Effector memory CD4-positive, alpha-beta T cell (primary cell): Measurements from ENCODE around the gene NCOA5.

Experiments
- DNase-seq, 3 donors: peaks; one replicate each; pipeline ENCODE4 v3.0.0-alpha.2; 2020
- H3K27ac ChIP-seq: 2 replicates; pipeline ENCODE4 v1.7.0; 2013; ENCODE audit warnings: mild to moderate bottlenecking, low read length, moderate library complexity; ENCODE audit not compliant: insufficient read depth, poor library complexity, severe bottlenecking
- H3K27me3 ChIP-seq: replicated peaks from 2 replicates; pipeline ENCODE4 v1.7.0; 2013; ENCODE audit warnings: mild to moderate bottlenecking, low read length; ENCODE audit not compliant: insufficient read depth, control insufficient read depth, poor library complexity, severe bottlenecking
- H3K36me3 ChIP-seq: 2 replicates; pipeline ENCODE4 v1.7.0; 2013; ENCODE audit warnings: mild to moderate bottlenecking, low read length, moderate library complexity; ENCODE audit not compliant: control insufficient read depth, insufficient read depth
- H3K4me1 ChIP-seq: 2 replicates; pipeline ENCODE4 v1.7.0; 2013; ENCODE audit warnings: low read length, mild to moderate bottlenecking; ENCODE audit not compliant: control insufficient read depth, insufficient read depth, poor library complexity, severe bottlenecking
- H3K4me3 ChIP-seq: 2 replicates; pipeline ENCODE4 v1.7.0; 2013; ENCODE audit warnings: low read length, low read depth, mild to moderate bottlenecking; ENCODE audit not compliant: insufficient read depth, poor library complexity, severe bottlenecking
- H3K9me3 ChIP-seq: 2 replicates; pipeline ENCODE4 v1.7.0; 2013; ENCODE audit warnings: mild to moderate bottlenecking, low read length, moderate library complexity; ENCODE audit not compliant: control insufficient read depth

NCOA5 gene

DNA sequence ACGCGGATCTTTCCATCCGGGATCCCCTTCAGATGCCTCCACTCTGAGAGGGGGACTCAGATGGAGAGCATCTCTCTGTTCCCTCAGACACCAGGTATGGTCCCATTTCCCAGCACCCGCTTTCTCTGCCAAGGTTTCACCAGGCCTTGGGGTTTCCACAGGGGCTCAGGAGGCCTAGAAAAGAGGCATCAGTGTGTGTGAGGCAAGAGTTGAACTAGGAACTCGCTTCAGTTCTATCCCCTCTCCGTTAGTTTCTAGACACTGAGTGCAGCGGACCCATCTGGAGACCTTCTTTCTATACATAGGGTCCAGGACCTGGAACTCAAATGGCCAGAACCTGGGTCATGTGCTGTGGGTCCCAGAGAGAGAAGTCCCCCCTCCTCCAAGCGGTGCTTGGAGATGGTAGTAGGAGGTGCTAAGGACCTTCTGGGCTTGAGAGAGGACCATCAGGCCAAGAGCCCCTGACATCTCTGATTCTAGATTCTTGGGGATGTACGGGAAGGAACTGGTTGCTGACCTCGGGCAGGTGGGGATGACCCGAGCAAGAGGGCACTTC, 58.7 kb downstream of the NCOA5 start:
- Histone ChIP-seq H3K4me1 (no peaks in the 10 kb centered on the region), H3K9me3 (no peaks in the 10 kb centered on the region), H3K36me3 (no peaks in the 10 kb centered on the region), H3K4me3 (no peak overlapping the region), H3K27ac (no peak overlapping the region), H3K27me3 (peaks cover 47% of the 10 kb centered on the region)
- no peak for DNase-seq

DNA sequence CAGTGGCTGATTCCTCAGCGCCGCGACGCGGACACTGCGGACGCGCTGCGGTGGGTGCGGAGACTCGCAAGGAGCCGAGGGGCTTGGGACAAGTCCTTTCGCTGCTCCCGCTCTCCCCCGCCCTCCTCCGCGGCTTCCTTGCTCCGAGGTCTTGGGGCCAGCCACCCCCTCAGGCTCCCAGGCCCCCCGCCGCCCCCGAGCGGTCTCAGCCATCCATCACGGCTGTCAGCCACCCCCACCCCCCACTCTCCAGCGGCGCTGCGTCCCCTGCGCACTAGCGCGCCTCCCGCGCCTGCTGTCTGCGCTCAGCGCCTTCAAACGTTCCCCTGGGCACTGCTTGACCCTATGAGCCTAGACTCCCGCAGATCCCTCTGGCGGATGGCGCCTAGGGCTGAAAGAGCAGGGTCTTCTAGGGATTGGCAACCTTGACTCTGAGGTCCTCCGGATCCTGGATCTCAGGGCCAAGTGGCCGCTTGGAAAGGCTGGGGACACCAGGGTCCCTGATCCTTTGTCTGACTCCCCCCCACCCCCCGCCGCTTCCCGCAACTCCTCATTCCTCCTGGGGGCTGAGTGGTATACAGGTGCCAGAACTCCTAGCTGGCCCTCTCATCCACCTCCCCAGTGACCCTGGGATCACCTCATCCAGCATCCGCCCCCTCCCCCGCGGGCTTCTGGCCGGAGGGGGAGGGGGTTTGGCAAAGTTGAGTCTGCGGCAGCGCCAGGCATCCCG, 59.3 kb downstream of the NCOA5 start:
- no peak for DNase-seq
- Histone ChIP-seq H3K27ac (no peak overlapping the region), H3K27me3 (peaks cover 47% of the 10 kb centered on the region), H3K9me3 (no peaks in the 10 kb centered on the region), H3K4me1 (no peaks in the 10 kb centered on the region), H3K4me3 (no peak overlapping the region), H3K36me3 (no peaks in the 10 kb centered on the region)

DNA sequence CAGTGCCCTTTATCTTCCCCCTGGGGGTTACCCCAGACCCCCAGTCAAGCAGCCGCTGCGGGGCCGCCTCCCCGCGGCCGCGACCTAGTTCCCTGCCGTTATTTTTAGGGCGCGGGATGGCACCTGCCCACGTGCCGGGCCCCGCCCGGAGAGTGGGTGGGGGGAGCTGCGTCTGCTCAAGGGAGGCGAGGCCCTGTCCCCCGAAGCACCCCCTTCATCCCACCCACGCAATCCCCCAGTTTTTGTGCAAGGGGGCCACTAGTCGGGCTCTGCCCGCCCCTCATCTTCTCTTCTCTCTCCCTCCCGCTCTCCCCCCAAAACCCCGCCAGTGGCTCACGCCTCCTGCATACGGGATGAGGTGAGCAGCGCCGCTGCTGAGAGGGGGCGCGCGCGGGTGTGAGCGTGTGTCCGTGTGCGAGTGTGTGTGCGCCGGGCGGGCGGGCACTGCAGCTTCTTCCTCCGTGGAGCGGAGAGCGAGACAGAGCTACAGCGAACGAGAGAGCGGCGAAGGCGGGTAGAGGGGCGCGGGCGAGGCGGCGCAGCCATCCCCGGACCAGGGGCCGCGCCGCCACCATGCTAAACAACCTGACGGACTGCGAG, 60.9 kb downstream of the NCOA5 start, which contains the start of gene SLC12A5:
Gene SLC12A5 (plus strand): TSS at position 444 of the 600 bp plus-strand sequence. CDS start 130 bp downstream, at position 574.
- Histone ChIP-seq H3K27me3 (peaks cover 41% of the 10 kb centered on the region), H3K4me1 (no peaks in the 10 kb centered on the region), H3K36me3 (no peaks in the 10 kb centered on the region), H3K27ac (no peak within 1 kb of the TSS), H3K4me3 (no peak within 1 kb of the TSS), H3K9me3 (no peaks in the 10 kb centered on the region)
- DNase-seq = no peak

DNA sequence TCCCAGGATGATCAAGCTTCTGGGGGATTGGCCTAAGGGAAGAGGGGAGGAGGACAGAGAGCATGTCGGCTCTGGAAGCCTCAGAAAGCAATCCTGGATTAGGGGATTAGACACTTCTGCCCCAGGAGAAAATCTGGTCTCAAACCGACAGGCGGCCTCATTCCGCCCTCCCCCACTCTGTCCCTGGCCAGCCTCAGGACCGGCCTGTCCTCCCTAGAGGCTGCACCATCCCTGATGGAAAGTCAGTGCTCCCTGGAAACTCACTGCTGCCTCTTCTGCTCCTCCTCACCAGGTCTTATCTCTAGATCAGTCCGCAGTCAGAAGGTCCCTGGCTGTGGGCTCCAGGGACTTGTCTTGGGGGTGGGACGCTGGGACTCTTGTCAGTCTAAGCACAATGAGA, 61.7 kb downstream of the NCOA5 start:
- Histone ChIP-seq H3K4me1 (no peaks in the 10 kb centered on the region), H3K36me3 (no peaks in the 10 kb centered on the region), H3K27ac (no peak overlapping the region), H3K9me3 (no peaks in the 10 kb centered on the region), H3K27me3 (peaks cover 43% of the 10 kb centered on the region), H3K4me3 (no peak overlapping the region)
- no peak for DNase-seq

DNA sequence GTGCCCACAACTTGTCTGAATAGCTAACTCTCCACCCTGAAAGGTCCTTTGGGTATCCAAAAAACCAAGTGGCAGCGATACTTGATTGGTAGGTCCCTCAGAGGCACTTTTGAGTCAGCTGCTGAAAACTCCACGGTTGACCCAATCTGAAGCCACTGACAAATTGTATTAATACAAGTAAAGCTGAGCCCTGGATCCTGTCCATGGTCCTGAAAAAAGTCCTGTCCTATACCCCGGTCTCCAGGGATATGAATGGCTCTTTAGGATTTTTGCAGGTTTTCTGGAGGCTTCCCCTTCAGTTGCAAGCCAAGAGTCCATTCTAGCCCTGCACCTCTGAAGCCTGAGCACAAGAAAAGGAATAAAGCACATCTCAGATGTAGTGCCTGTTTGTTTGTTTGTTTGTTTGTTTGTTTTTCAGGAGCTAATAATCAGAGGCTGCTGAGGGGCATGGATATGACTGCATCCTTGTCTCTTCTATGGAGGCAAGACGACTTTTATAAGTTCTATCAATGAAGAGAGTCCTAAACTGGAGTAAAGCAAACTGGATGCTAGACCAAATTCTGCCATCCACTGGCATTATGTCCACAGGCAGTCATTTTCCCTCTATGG, 62.4 kb downstream of the NCOA5 start:
- no peaks in the 10 kb centered on the region for H3K9me3 ChIP-seq
- H3K4me3 ChIP-seq = no peak overlapping the region
- DNase-seq = no peak
- no peak overlapping the region for H3K27ac ChIP-seq
- H3K27me3 ChIP-seq = peaks cover 48% of the 10 kb centered on the region
- peaks cover 4% of the 10 kb centered on the region for H3K4me1 ChIP-seq
- H3K36me3 ChIP-seq = no peaks in the 10 kb centered on the region

DNA sequence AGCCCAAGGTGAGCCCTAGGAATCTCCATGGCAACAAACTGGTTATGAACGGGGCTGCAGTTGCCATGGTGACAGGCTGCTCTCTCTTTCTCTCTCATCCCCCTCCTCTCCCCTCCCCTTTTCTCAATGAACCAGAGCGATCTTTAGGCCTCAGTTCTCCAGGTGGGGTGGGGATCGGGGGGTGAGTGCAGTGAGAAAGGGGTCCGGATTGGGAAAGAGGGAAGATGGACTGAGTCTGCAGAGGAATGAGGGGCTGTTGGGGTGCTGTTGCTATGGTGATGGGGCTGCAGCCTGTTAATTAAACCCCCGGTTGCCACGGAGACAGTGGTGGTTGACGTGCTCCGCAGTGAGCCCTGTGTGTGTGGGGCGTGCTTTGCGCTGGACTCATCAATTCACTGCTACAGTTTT, 64.4 kb downstream of the NCOA5 start:
- Histone ChIP-seq H3K27me3 (peaks cover 34% of the 10 kb centered on the region), H3K27ac (no peak overlapping the region), H3K4me3 (no peak overlapping the region)

DNA sequence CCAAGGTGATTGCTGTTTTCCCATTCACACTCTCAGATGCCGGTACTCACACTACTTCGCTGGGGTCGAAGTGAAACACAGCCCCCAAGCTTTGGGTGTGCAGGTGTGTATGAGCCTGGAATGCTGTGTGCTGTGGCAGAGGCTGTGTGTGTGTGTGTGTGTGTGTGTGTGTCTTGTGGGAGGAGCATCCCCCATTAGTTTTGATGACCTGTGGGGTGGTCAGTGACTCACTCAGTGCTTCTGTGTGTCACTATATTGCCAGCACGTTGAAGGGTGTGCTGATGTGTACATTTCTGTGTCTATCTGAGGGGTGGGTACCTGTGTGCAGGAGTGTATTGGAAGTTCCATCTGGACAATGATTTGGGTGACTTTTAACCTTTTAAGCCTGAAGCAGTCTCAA, 65.8 kb downstream of the NCOA5 start:
- Histone ChIP-seq H3K9me3 (no peaks in the 10 kb centered on the region), H3K27me3 (peaks cover 21% of the 10 kb centered on the region), H3K27ac (no peak overlapping the region), H3K4me1 (peaks cover 15% of the 10 kb centered on the region), H3K36me3 (no peaks in the 10 kb centered on the region), H3K4me3 (no peak overlapping the region)
- no peak for DNase-seq

More for the DNA sequence above, 64.4 kb downstream of the NCOA5 start:
- Histone ChIP-seq H3K36me3 (no peaks in the 10 kb centered on the region), H3K4me1 (peaks cover 15% of the 10 kb centered on the region), H3K9me3 (no peaks in the 10 kb centered on the region)
- no peak for DNase-seq

DNA sequence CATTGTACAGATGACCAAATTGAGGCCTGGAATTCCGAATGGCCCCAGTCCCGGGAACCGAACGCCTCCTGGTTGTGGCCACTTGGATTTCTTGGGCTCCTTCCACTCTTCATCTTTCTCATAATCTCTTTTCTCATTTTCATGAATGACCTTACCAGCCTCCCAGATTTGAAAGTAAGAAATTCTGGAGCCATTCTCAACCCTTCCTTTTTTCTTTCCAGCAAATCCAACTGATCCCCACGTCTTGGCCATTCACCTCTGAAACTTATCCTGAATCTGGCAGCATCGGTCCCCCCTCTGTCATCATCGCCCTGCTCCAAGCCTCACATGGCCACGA, 66.6 kb downstream of the NCOA5 start:
- no peak for DNase-seq
- Histone ChIP-seq H3K4me3 (no peak overlapping the region), H3K27me3 (peaks cover 20% of the 10 kb centered on the region), H3K27ac (no peak overlapping the region), H3K4me1 (peaks cover 15% of the 10 kb centered on the region), H3K9me3 (no peaks in the 10 kb centered on the region), H3K36me3 (no peaks in the 10 kb centered on the region)

DNA sequence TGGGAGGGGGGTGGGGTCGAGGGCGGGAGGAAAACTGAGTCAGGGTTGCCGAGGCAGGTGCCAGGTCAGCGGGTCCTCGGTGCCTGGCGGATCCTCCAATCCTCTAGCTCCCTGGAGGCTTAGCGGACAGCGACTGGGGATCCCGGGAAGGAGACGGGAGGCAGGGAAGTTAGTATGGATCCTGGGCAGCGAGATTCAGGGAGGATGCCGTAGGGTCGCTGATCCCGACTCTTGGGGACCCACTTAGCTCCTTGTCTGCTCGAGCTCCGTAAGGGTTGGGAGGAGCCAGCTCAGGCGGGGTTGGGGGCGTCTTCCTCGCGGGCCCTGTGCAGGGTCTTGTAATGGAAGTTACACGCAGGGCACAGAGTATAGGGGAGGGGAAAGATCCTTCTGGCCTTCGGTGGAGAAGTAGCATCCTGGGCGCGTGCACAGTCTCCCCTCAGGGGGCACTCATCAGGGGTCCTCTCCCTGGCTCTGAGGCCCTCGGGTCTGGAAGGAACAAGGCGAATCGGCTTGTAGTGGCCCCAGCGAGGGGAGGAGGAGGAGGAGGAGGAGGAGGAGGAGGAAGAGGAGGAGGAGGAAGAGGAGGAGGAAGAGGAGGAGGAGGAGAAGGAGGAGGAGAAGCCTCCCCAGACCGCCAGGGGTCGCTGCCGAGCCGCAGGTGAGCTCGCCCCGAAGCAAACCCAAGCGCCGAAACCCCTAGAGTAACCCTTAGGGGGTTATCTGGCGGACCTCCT, 67.2 kb downstream of the NCOA5 start:
- no peaks in the 10 kb centered on the region for H3K9me3 ChIP-seq
- H3K4me1 ChIP-seq = peaks cover 15% of the 10 kb centered on the region
- H3K36me3 ChIP-seq = no peaks in the 10 kb centered on the region
- DNase-seq = peak; percentile 41 to 58 (median 43)
- no peak overlapping the region for H3K27ac ChIP-seq
- peaks cover 16% of the 10 kb centered on the region for H3K27me3 ChIP-seq
- H3K4me3 ChIP-seq = peak overlapping the region; percentile 20
